H9 (cell line): ENCODE results near the gene SCNM1. TPM values are rescaled to one million over a fixed set of nuclear protein-coding genes. Genes with fewer than 3 reads are reported as not detected.
A peak's percentile ranks its signal among the peaks of the same experiment; 100 is the strongest.

Source experiments
- DNase-seq: peaks from one replicate; pipeline ENCODE4 v3.0.0-alpha.2; 2017
- H2AFZ ChIP-seq: one replicate; pipeline ENCODE4 v1.6.1; 2013; ENCODE audit warnings: mild to moderate bottlenecking, low read length, control low read depth, moderate library complexity
- H2AK5ac ChIP-seq: 2 replicates; pipeline ENCODE4 v1.6.1; 2013; ENCODE audit warnings: low read length, control low read depth, mixed read lengths; ENCODE audit not compliant: insufficient read length
- H2BK120ac ChIP-seq: one replicate; pipeline ENCODE4 v1.6.1; 2013; ENCODE audit warnings: low read depth, mild to moderate bottlenecking, low read length, control low read depth, inconsistent platforms; ENCODE audit not compliant: poor library complexity, severe bottlenecking
- H2BK12ac ChIP-seq: 2 replicates; pipeline ENCODE4 v1.6.1; 2013; ENCODE audit warnings: low read length, control low read depth, mixed read lengths, low read depth; ENCODE audit not compliant: insufficient read length
- H2BK15ac ChIP-seq: 2 replicates; pipeline ENCODE4 v1.6.1; 2013; ENCODE audit warnings: low read depth, low read length, control low read depth
- H2BK20ac ChIP-seq: one replicate; pipeline ENCODE4 v1.6.1; 2013; ENCODE audit warnings: low read depth, mild to moderate bottlenecking, low read length, control low read depth, inconsistent platforms; ENCODE audit not compliant: poor library complexity, severe bottlenecking
- H2BK5ac ChIP-seq: 2 replicates; pipeline ENCODE4 v1.6.1; 2013; ENCODE audit warnings: low read length, control low read depth, mixed read lengths; ENCODE audit not compliant: insufficient read length
- H3K14ac ChIP-seq: 2 replicates; pipeline ENCODE4 v1.6.1; 2013; ENCODE audit warnings: low read length, control low read depth; ENCODE audit not compliant: insufficient read depth
- H3K18ac ChIP-seq: 2 replicates; pipeline ENCODE4 v1.6.1; 2013; ENCODE audit warnings: low read depth, mild to moderate bottlenecking, mixed read lengths, low read length, control low read depth; ENCODE audit not compliant: insufficient read length
- H3K23ac ChIP-seq: 2 replicates; pipeline ENCODE4 v1.6.1; 2013; ENCODE audit warnings: low read length, control low read depth, mixed read lengths, low read depth; ENCODE audit not compliant: insufficient read length
- H3K23me2 ChIP-seq: 2 replicates; pipeline ENCODE4 v1.6.1; 2013; ENCODE audit warnings: low read depth, mild to moderate bottlenecking, mixed read lengths, low read length, control low read depth; ENCODE audit not compliant: insufficient read length, poor library complexity, severe bottlenecking
- H3K27ac ChIP-seq: 2 replicates; pipeline ENCODE4 v1.5.1; 2013; ENCODE audit warnings: low read length, control low read depth, mixed read lengths, low read depth; ENCODE audit not compliant: insufficient read length
- H3K27me3 ChIP-seq: 2 replicates; pipeline ENCODE4 v1.6.1; 2013; ENCODE audit warnings: low read length, control low read depth, inconsistent platforms; ENCODE audit not compliant: insufficient read depth
- H3K4ac ChIP-seq: 2 replicates; pipeline ENCODE4 v1.6.1; 2013; ENCODE audit warnings: low read depth, mild to moderate bottlenecking, control low read depth, inconsistent platforms, low read length, moderate library complexity
- H3K4me1 ChIP-seq: 2 replicates; pipeline ENCODE4 v1.6.1; 2013; ENCODE audit warnings: low read length, control low read depth, inconsistent platforms; ENCODE audit not compliant: insufficient read depth
- H3K4me2 ChIP-seq: 2 replicates; pipeline ENCODE4 v1.6.1; 2013; ENCODE audit warnings: low read length, control low read depth, mixed read lengths; ENCODE audit not compliant: insufficient read length, insufficient read depth
- H3K56ac ChIP-seq: 2 replicates; pipeline ENCODE4 v1.6.1; 2013; ENCODE audit warnings: low read depth, mild to moderate bottlenecking, mixed read lengths, low read length, control low read depth; ENCODE audit not compliant: insufficient read length
- H3K79me1 ChIP-seq: 2 replicates; pipeline ENCODE4 v1.6.1; 2013; ENCODE audit warnings: low read depth, mild to moderate bottlenecking, moderate library complexity, low read length, control low read depth, inconsistent platforms; ENCODE audit not compliant: insufficient read depth, poor library complexity, severe bottlenecking
- H3K79me2 ChIP-seq: 2 replicates; pipeline ENCODE4 v1.6.1; 2013; ENCODE audit warnings: low read length, control low read depth, inconsistent platforms; ENCODE audit not compliant: insufficient read depth
- H3K9ac ChIP-seq: 2 replicates; pipeline ENCODE4 v1.6.1; 2013; ENCODE audit warnings: low read length, control low read depth, mixed read lengths; ENCODE audit not compliant: insufficient read length; ENCODE audit errors: extremely low read depth
- H3K9me3 ChIP-seq: one replicate; pipeline ENCODE4 v1.6.1; 2013; ENCODE audit warnings: low read depth, low read length, inconsistent platforms; ENCODE audit not compliant: control insufficient read depth
- H3T11ph ChIP-seq: one replicate; pipeline ENCODE4 v1.6.1; 2013; ENCODE audit warnings: mild to moderate bottlenecking, low read length, control low read depth, inconsistent platforms
- H4K20me1 ChIP-seq: one replicate; pipeline ENCODE4 v1.6.1; 2013; ENCODE audit not compliant: control insufficient read depth, insufficient read length, insufficient read depth
- H4K5ac ChIP-seq: 2 replicates; pipeline ENCODE4 v1.6.1; 2013; ENCODE audit warnings: low read depth, mild to moderate bottlenecking, mixed read lengths, low read length, control low read depth; ENCODE audit not compliant: insufficient read length
- H4K8ac ChIP-seq: replicated peaks from 2 replicates; pipeline ENCODE4 v1.6.1; 2013; ENCODE audit warnings: low read length, control low read depth, mixed read lengths, low read depth; ENCODE audit not compliant: insufficient read length
- H4K91ac ChIP-seq: 2 replicates; pipeline ENCODE4 v1.6.1; 2013; ENCODE audit warnings: low read depth, mild to moderate bottlenecking, moderate library complexity, mixed read lengths, low read length, control low read depth; ENCODE audit not compliant: insufficient read length
- H3K27ac Mint-ChIP-seq, 3 experiments: 2 replicates in 2 of 3; 3 replicates in 1 of 3; pipeline ENCODE4 v1.8.0; 2020 to 2021; ENCODE audit warnings: mixed read lengths in 3 of 3, mild to moderate bottlenecking in 1 of 3, moderate library complexity in 1 of 3
- H3K27me3 Mint-ChIP-seq: 2 replicates; pipeline ENCODE4 v1.8.0; 2021; ENCODE audit warnings: low read depth, mild to moderate bottlenecking, moderate library complexity, mixed read lengths
- H3K36me3 Mint-ChIP-seq, 3 experiments: 2 replicates in 2 of 3; 3 replicates in 1 of 3; pipeline ENCODE4 v1.8.0; 2020 to 2021; ENCODE audit warnings: low read depth in 3 of 3, mixed read lengths in 3 of 3; ENCODE audit not compliant: insufficient read depth in 1 of 3
- H3K4me1 Mint-ChIP-seq, 2 experiments: 2 replicates each; pipeline ENCODE4 v1.8.0; 2020; ENCODE audit warnings: mixed read lengths in 2 of 2
- H3K4me3 Mint-ChIP-seq, 2 experiments: 2 replicates in 1 of 2; 3 replicates in 1 of 2; pipeline ENCODE4 v1.8.0; 2020 to 2021; ENCODE audit warnings: mild to moderate bottlenecking in 2 of 2, mixed read lengths in 2 of 2, moderate library complexity in 1 of 2
- H3K9me3 Mint-ChIP-seq, 2 experiments: 2 replicates in 1 of 2; 3 replicates in 1 of 2; pipeline ENCODE4 v1.8.0; 2020; ENCODE audit warnings: mild to moderate bottlenecking in 2 of 2, mixed read lengths in 2 of 2, moderate library complexity in 1 of 2
- CTCF ChIP-seq: fragments of 200-600 bp; sonication (generic); conservative IDR thresholded peaks from 3 replicates; pipeline ENCODE4 v1.8.0; 2021; ENCODE audit warnings: antibody characterized with exemption, mild to moderate bottlenecking
- WGBS: extraction: QIAGEN DNeasy Blood & Tissue Kit; methylation state at CpG from one replicate; pipeline ENCODE4 v1.1.7; 2013; ENCODE audit warnings: missing lambda C conversion rate, low lambda C conversion rate, mixed read lengths; ENCODE audit not compliant: insufficient read length; ENCODE audit errors: extremely low coverage; 5-methylcytosine and 5-hydroxymethylcytosine counted together
- total RNA-seq: library from RNA; stranded (reverse); gene quantifications from 2 replicates; pipeline ENCODE4 v1.2.1, GENCODE V29; 2021

Gene SCNM1
- total RNA-seq, 1 experiment from 2014 or later, result 60.5 TPM

DNA sequence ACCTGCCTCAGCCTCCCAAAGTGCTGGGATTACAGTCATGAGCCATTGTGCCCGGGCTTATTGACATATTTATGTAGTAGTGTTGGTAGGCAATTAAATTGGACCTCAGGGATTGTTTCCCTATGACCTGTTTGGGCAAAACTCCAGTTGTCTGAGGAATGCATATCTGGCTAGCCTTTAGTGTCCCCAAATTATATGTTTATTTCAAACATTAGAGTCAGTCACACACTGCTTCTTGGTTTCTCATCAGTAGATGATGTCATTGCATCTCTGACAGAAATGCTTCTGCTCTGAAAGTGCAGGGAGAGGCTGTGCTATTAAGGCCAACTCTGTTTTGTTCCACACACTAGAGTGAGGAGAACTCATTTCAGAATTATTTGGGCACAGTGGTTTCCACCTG lies 44.9 kb downstream of the SCNM1 start:
- TF ChIP-seq CTCF, result no peak
- H3K4me1 ChIP-seq, result no peaks in the 10 kb centered on the region
- H2BK12ac ChIP-seq, result no peak overlapping the region
- no peak overlapping the region for H2BK15ac ChIP-seq
- DNase-seq, result no peak
- Mint-ChIP-seq H3K4me1 (peaks cover 2 to 4% of the 10 kb centered on the region in 2 experiments; a peak in 2 of 4 replicates), H3K27ac (peak overlapping the region in 1 of 3 experiments; percentile 61; a peak in 2 of 7 replicates), H3K27me3 (no peaks in the 10 kb centered on the region), H3K4me3 (no peak overlapping the region), H3K9me3 (no peaks in the 10 kb centered on the region), H3K36me3 (peaks cover 23 to 66% (median 48%) of the 10 kb centered on the region in 3 experiments; a peak in 6 of 7 replicates)
- H3K23ac ChIP-seq, result no peak overlapping the region
- no peak overlapping the region for H3K14ac ChIP-seq
- H3K79me1 ChIP-seq, result peaks cover 12% of the 10 kb centered on the region
- H4K91ac ChIP-seq, result no peak overlapping the region
- H3K4me2 ChIP-seq, result no peak overlapping the region
- H3K4ac ChIP-seq, result no peak overlapping the region
- H3K9ac ChIP-seq, result no peak overlapping the region
- H3K27me3 ChIP-seq, result no peaks in the 10 kb centered on the region
- H3K79me2 ChIP-seq, result peaks cover 9% of the 10 kb centered on the region; the same call in 1 of the 2 replicates
- no CpG with 5 or more reads among the region's 1 CpG for WGBS
- H3K23me2 ChIP-seq, result no peaks in the 10 kb centered on the region
- H2BK120ac ChIP-seq, result no peak overlapping the region
- H3T11ph ChIP-seq, result no peak overlapping the region
- no peak overlapping the region for H3K27ac ChIP-seq
- H2BK20ac ChIP-seq, result no peak overlapping the region
- H3K56ac ChIP-seq, result no peak overlapping the region
- no peak overlapping the region for H2AK5ac ChIP-seq
- H2AFZ ChIP-seq, result no peak overlapping the region
- H4K5ac ChIP-seq, result no peak overlapping the region
- H4K20me1 ChIP-seq, result no peaks in the 10 kb centered on the region
- H4K8ac ChIP-seq, result no peak overlapping the region
- no peak overlapping the region for H2BK5ac ChIP-seq
- no peaks in the 10 kb centered on the region for H3K9me3 ChIP-seq
- H3K18ac ChIP-seq, result no peak overlapping the region
